Hepatocyte (in vitro differentiated cells): ENCODE data around the gene OR10H5. TPM values are rescaled to one million over a fixed set of nuclear protein-coding genes. Genes with fewer than 3 reads are reported as not detected.

ENCODE experiments used
- DNase-seq: peaks from one replicate; pipeline ENCODE4 v3.0.0-alpha.2; 2016; ENCODE audit warnings: low spot score
- H2AFZ ChIP-seq: fragments of 200-600 bp; sonication (generic); 2 replicates; pipeline ENCODE4 v1.6.0; 2016; ENCODE audit warnings: antibody characterized with exemption, mild to moderate bottlenecking
- H3K27ac ChIP-seq: fragments of 200-600 bp; sonication (generic); 2 replicates; pipeline ENCODE4 v1.5.1; 2016; ENCODE audit warnings: mild to moderate bottlenecking
- H3K27me3 ChIP-seq: fragments of 200-600 bp; sonication (generic); 2 replicates; pipeline ENCODE4 v1.6.1; 2016
- H3K36me3 ChIP-seq: fragments of 200-600 bp; sonication (generic); replicated peaks from 2 replicates; pipeline ENCODE4 v1.5.1; 2016; ENCODE audit warnings: low read depth; ENCODE audit not compliant: insufficient read depth
- H3K4me1 ChIP-seq: fragments of 200-600 bp; sonication (generic); 2 replicates; pipeline ENCODE4 v1.5.1; 2016; ENCODE audit warnings: mild to moderate bottlenecking, moderate library complexity; ENCODE audit not compliant: insufficient read depth
- H3K4me2 ChIP-seq: fragments of 200-600 bp; sonication (generic); 2 replicates; pipeline ENCODE4 v1.6.0; 2016
- H3K4me3 ChIP-seq: fragments of 200-600 bp; sonication (generic); 2 replicates; pipeline ENCODE4 v1.5.1; 2016; ENCODE audit warnings: mild to moderate bottlenecking
- H3K79me2 ChIP-seq: fragments of 200-600 bp; sonication (generic); 2 replicates; pipeline ENCODE4 v1.6.0; 2017; ENCODE audit warnings: mild to moderate bottlenecking
- H3K9me2 ChIP-seq: fragments of 200-600 bp; sonication (generic); replicated peaks from 2 replicates; pipeline ENCODE4 v1.6.0; 2017; ENCODE audit warnings: mild to moderate bottlenecking; ENCODE audit not compliant: insufficient read depth
- H3K9me3 ChIP-seq: fragments of 200-600 bp; sonication (generic); 2 replicates; pipeline ENCODE4 v1.5.1; 2016; ENCODE audit warnings: low read depth, mild to moderate bottlenecking
- H4K20me1 ChIP-seq: fragments of 200-600 bp; sonication (generic); 2 replicates; pipeline ENCODE4 v1.6.0; 2016; ENCODE audit warnings: mild to moderate bottlenecking; ENCODE audit not compliant: insufficient read depth, poor library complexity, severe bottlenecking
- EZH2 ChIP-seq: fragments of 200-600 bp; sonication (generic); IDR thresholded peaks from 2 replicates; pipeline ENCODE4 v1.6.1; 2016; ENCODE audit warnings: antibody characterized with exemption, mild to moderate bottlenecking, borderline replicate concordance
- EZH2phosphoT487 ChIP-seq: fragments of 200-600 bp; sonication (generic); IDR thresholded peaks from one replicate; pipeline ENCODE4 v1.6.1; 2018; ENCODE audit warnings: antibody characterized with exemption, mild to moderate bottlenecking, low read depth, moderate library complexity; ENCODE audit not compliant: unreplicated experiment, severe bottlenecking
- WGBS: methylation state at CpG from one replicate; pipeline ENCODE4 v1.1.6; 2016; ENCODE audit warnings: low lambda C conversion rate; ENCODE audit errors: missing lambda C conversion rate; 5-methylcytosine and 5-hydroxymethylcytosine counted together
- polyA plus RNA-seq: library from polyadenylated mRNA; unstranded; fragments of >200 nt; fragmentation: Nextera tagmentation; extraction: Ambion mirVana; gene quantifications from 2 replicates; pipeline ENCODE4 v1.2.1, GENCODE V29; 2016
- total RNA-seq: library from RNA; depleted of rRNA; stranded (reverse); fragments of >200 nt; gene quantifications from 2 replicates; pipeline ENCODE4 v1.2.3, GENCODE V29; 2014
- TF ChIP-seq, protein P1 (sequence below): fragments of 200-600 bp; sonication (generic); IDR thresholded peaks from 2 replicates; pipeline ENCODE4 v1.5.1; 2016; ENCODE audit warnings: antibody characterized with exemption, mild to moderate bottlenecking; ENCODE audit not compliant: poor library complexity

OR10H5 gene, protein sequence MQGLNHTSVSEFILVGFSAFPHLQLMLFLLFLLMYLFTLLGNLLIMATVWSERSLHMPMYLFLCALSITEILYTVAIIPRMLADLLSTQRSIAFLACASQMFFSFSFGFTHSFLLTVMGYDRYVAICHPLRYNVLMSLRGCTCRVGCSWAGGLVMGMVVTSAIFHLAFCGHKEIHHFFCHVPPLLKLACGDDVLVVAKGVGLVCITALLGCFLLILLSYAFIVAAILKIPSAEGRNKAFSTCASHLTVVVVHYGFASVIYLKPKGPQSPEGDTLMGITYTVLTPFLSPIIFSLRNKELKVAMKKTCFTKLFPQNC
- total RNA-seq (not detected in 2 replicates), polyA plus RNA-seq (not detected in 2 replicates)

GRCh38 chr19:15787611-15788155, at the start of gene OR10H5:
OR10H5 (plus strand) TSS chr19:15787661; CDS start chr19:15794049, 6,388 bp downstream.
- no peak within 1 kb of the TSS for H2AFZ ChIP-seq
- TF ChIP-seq, protein P1, sequence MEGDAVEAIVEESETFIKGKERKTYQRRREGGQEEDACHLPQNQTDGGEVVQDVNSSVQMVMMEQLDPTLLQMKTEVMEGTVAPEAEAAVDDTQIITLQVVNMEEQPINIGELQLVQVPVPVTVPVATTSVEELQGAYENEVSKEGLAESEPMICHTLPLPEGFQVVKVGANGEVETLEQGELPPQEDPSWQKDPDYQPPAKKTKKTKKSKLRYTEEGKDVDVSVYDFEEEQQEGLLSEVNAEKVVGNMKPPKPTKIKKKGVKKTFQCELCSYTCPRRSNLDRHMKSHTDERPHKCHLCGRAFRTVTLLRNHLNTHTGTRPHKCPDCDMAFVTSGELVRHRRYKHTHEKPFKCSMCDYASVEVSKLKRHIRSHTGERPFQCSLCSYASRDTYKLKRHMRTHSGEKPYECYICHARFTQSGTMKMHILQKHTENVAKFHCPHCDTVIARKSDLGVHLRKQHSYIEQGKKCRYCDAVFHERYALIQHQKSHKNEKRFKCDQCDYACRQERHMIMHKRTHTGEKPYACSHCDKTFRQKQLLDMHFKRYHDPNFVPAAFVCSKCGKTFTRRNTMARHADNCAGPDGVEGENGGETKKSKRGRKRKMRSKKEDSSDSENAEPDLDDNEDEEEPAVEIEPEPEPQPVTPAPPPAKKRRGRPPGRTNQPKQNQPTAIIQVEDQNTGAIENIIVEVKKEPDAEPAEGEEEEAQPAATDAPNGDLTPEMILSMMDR = no peak
- H3K4me3 ChIP-seq = no peak within 1 kb of the TSS
- H3K79me2 ChIP-seq = no peaks in the 10 kb centered on the region
- H3K9me2 ChIP-seq = no peaks in the 10 kb centered on the region
- H3K4me2 ChIP-seq = no peak within 1 kb of the TSS
- no peaks in the 10 kb centered on the region for H3K27me3 ChIP-seq
- no peak for DNase-seq
- WGBS = 52% methylated on average over 6 of the region's 6 CpGs
- H4K20me1 ChIP-seq = no peaks in the 10 kb centered on the region
- no peak within 1 kb of the TSS for H3K27ac ChIP-seq
- H3K4me1 ChIP-seq = no peaks in the 10 kb centered on the region
- H3K9me3 ChIP-seq = no peaks in the 10 kb centered on the region
- no peaks in the 10 kb centered on the region for H3K36me3 ChIP-seq

GRCh38 chr19:15737722-15738121, 49.7 kb upstream of the OR10H5 start, which contains the start of gene OR10H3:
OR10H3 (plus strand) TSS chr19:15737985; CDS start chr19:15741393, 3,408 bp downstream.
- Histone ChIP-seq H3K27ac (no peak within 1 kb of the TSS), H4K20me1 (no peaks in the 10 kb centered on the region), H3K79me2 (no peaks in the 10 kb centered on the region), H3K9me2 (no peaks in the 10 kb centered on the region), H3K27me3 (no peaks in the 10 kb centered on the region), H3K9me3 (no peaks in the 10 kb centered on the region), H3K36me3 (no peaks in the 10 kb centered on the region), H3K4me1 (no peaks in the 10 kb centered on the region), H3K4me2 (no peak within 1 kb of the TSS), H2AFZ (no peak within 1 kb of the TSS), H3K4me3 (no peak within 1 kb of the TSS)
- DNase-seq = no peak
- 28% methylated on average over 4 of the region's 4 CpGs for WGBS
- TF ChIP-seq, protein P1 = no peak
- no peak for TF ChIP-seq EZH2phosphoT487
- TF ChIP-seq EZH2 = no peak

DNA sequence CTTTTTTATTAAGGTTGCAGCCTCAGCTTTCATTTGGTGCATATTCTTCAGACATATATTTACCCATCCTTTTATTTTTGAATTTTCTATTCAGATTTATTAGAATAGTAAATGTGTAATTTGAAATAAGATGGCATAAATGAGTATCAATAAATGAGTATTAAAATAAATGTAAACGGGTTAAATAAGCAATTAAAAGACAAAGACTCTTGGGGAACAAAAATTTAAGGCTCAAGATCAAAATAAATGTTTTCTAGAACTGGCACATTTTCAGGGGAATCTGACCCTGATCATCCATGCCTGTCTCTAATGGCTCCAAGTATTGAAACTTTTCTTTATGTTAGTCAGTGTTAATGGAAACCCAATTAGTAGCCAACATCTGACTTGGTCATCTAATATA, 46.7 kb upstream of the OR10H5 start:
- H3K79me2 ChIP-seq = no peaks in the 10 kb centered on the region
- TF ChIP-seq EZH2 = no peak
- TF ChIP-seq, protein P1 = no peak
- no peak for TF ChIP-seq EZH2phosphoT487
- H3K27ac ChIP-seq = no peak overlapping the region
- no peaks in the 10 kb centered on the region for H3K36me3 ChIP-seq
- H4K20me1 ChIP-seq = no peaks in the 10 kb centered on the region
- no peaks in the 10 kb centered on the region for H3K9me3 ChIP-seq
- no peak for DNase-seq
- no peaks in the 10 kb centered on the region for H3K4me1 ChIP-seq
- no peak overlapping the region for H3K4me2 ChIP-seq
- no peak overlapping the region for H2AFZ ChIP-seq
- no peak overlapping the region for H3K4me3 ChIP-seq
- H3K9me2 ChIP-seq = no peaks in the 10 kb centered on the region
- 42% methylated on average over 1 of the region's 1 CpG for WGBS
- no peaks in the 10 kb centered on the region for H3K27me3 ChIP-seq
